GM19438 (cell line): Measurements from ENCODE around the gene CNNM2.

ENCODE experiments used
- ATAC-seq: cut with Tn5 transposase; IDR thresholded peaks from one replicate; pipeline ENCODE4 v1.9.1; 2021; ENCODE audit warnings: low read depth; ENCODE audit not compliant: unreplicated experiment

CNNM2 gene

GRCh38 chr10:103098240-103098639 lies 180.1 kb downstream of the CNNM2 start:
- ATAC-seq: no peak

- no peak for ATAC-seq
Observed at GRCh38 chr10:103100620-103101019, 182.5 kb downstream of the CNNM2 start.

- no peak for ATAC-seq
Observed at GRCh38 chr10:103102195-103102594, 184.1 kb downstream of the CNNM2 start.

GRCh38 chr10:103103989-103104388 lies 185.9 kb downstream of the CNNM2 start:
- ATAC-seq: no peak

- ATAC-seq: no peak
Observed at GRCh38 chr10:103104721-103105120, 186.6 kb downstream of the CNNM2 start.

GRCh38 chr10:103105462-103105861 lies 187.4 kb downstream of the CNNM2 start:
- ATAC-seq: no peak

GRCh38 chr10:103106539-103106938 lies 188.4 kb downstream of the CNNM2 start:
- no peak for ATAC-seq

GRCh38 chr10:103109821-103110220 lies 191.7 kb downstream of the CNNM2 start:
- no peak for ATAC-seq

GRCh38 chr10:103110407-103110806 lies 192.3 kb downstream of the CNNM2 start:
- no peak for ATAC-seq

GRCh38 chr10:103111031-103111917 lies 193.2 kb downstream of the CNNM2 start:
- peak; percentile 83 for ATAC-seq

- peak; percentile 59 for ATAC-seq
Observed at GRCh38 chr10:103111918-103112877, 194.1 kb downstream of the CNNM2 start.

GRCh38 chr10:103114876-103115275 lies 196.8 kb downstream of the CNNM2 start:
- no peak for ATAC-seq

- ATAC-seq: no peak
Observed at GRCh38 chr10:103117247-103117646, 199.2 kb downstream of the CNNM2 start.

- no peak for ATAC-seq
Observed at GRCh38 chr10:103120546-103120945, 202.5 kb downstream of the CNNM2 start.

- no peak for ATAC-seq
Observed at GRCh38 chr10:103120977-103121735, 203.1 kb downstream of the CNNM2 start.

- no peak for ATAC-seq
Observed at GRCh38 chr10:103123282-103124024, 205.4 kb downstream of the CNNM2 start.

GRCh38 chr10:103124420-103125096 lies 206.5 kb downstream of the CNNM2 start:
- ATAC-seq: no peak

- peak; percentile 85 for ATAC-seq
Observed at GRCh38 chr10:103125323-103126267, 207.5 kb downstream of the CNNM2 start.
